Endothelial cell of umbilical vein (primary cell): ENCODE measurements around the gene CSNK1A1. TPM values are rescaled to one million over a fixed set of nuclear protein-coding genes. Genes with fewer than 3 reads are reported as not detected.

Experiments used
- BruUV-seq: library from RNA; stranded (reverse); fragments of 400-500 nt; replicated peaks from 2 replicates; lab custom pipeline; 2021; lab: Mats Ljungman, UMichigan
- CTCF ChIA-PET: fragments of 300-600, 350-600 bp; sonication (Branson Sonifier 250); formaldehyde crosslinking; loops from one replicate; lab custom pipeline; 2021; ENCODE audit warnings: antibody characterized with exemption, inconsistent platforms; lab: Charles Lee
- POLR2A ChIA-PET: fragments of 300-600, 350-600 bp; sonication (Branson Sonifier 250); formaldehyde crosslinking; loops from one replicate; lab custom pipeline; 2021; ENCODE audit warnings: antibody characterized with exemption, inconsistent platforms; lab: Charles Lee
- DNase-seq: peaks from one replicate; pipeline ENCODE4 v3.0.0-alpha.2; 2011; ENCODE audit warnings: low read depth, low spot score
- FAIRE-seq: peaks from 2 replicates; lab custom pipeline; 2011; peaks lifted over from hg19 to GRCh38; lab: Jason Lieb, UNC
- H2AFZ ChIP-seq: 2 replicates; pipeline ENCODE4 v1.6.0; 2012; ENCODE audit warnings: low read depth, low read length, control low read depth, inconsistent platforms
- H3K27ac ChIP-seq: 2 replicates; pipeline ENCODE4 v1.5.1; 2011; ENCODE audit warnings: low read depth, mild to moderate bottlenecking, control low read depth, low read length, moderate library complexity; ENCODE audit not compliant: insufficient read depth
- H3K27me3 ChIP-seq, 2 experiments: 2 replicates each; pipeline versions ENCODE4 v1.6.0 to v1.6.1; 2011; ENCODE audit warnings: low read length in 2 of 2, mixed read lengths in 1 of 2; ENCODE audit not compliant: control insufficient read depth in 2 of 2, insufficient read depth in 2 of 2
- H3K36me3 ChIP-seq, 2 experiments: 2 replicates in 1 of 2; 3 replicates in 1 of 2; pipeline ENCODE4 v1.5.1; 2011; ENCODE audit warnings: low read length in 2 of 2, mild to moderate bottlenecking in 1 of 2, moderate library complexity in 1 of 2; ENCODE audit not compliant: control insufficient read depth in 2 of 2, insufficient read depth in 2 of 2; ENCODE audit errors: extremely low read depth in 1 of 2
- H3K4me1 ChIP-seq: 3 replicates; pipeline ENCODE4 v1.5.1; 2011; ENCODE audit warnings: mild to moderate bottlenecking, low read length; ENCODE audit not compliant: control insufficient read depth, insufficient read depth; ENCODE audit errors: extremely low read depth
- H3K4me2 ChIP-seq: 2 replicates; pipeline ENCODE4 v1.6.1; 2011; ENCODE audit warnings: low read length, control low read depth, mixed read lengths; ENCODE audit not compliant: insufficient read depth
- H3K4me3 ChIP-seq, 3 experiments: fragments of 200-600 bp in 1 of 3; sonication (generic), shearing (Covaris generic) in 1 of 3; replicated peaks in 1 of 3; 2 replicates each; pipeline ENCODE4 v1.5.1; 2011 to 2016; ENCODE audit warnings: control low read depth in 3 of 3, low read length in 3 of 3, mild to moderate bottlenecking in 2 of 3, inconsistent platforms in 1 of 3, low read depth in 1 of 3, moderate library complexity in 1 of 3; ENCODE audit not compliant: insufficient read depth in 1 of 3
- H3K79me2 ChIP-seq: 2 replicates; pipeline ENCODE4 v1.6.0; 2012; ENCODE audit warnings: low read length, inconsistent platforms; ENCODE audit not compliant: control insufficient read depth, insufficient read depth
- H3K9ac ChIP-seq: replicated peaks from 2 replicates; pipeline ENCODE3; 2011; ENCODE audit warnings: low read length, control low read depth; ENCODE audit not compliant: insufficient read depth; ENCODE audit errors: extremely low read depth
- H3K9me1 ChIP-seq: replicated peaks from 3 replicates; pipeline ENCODE4 v1.6.0; 2011; ENCODE audit warnings: mild to moderate bottlenecking, low read length; ENCODE audit not compliant: control insufficient read depth, insufficient read depth; ENCODE audit errors: extremely low read depth
- H3K9me3 ChIP-seq: replicated peaks from 2 replicates; pipeline ENCODE4 v1.5.1; 2012; ENCODE audit warnings: low read length, inconsistent platforms; ENCODE audit not compliant: control insufficient read depth, insufficient read depth
- H4K20me1 ChIP-seq: replicated peaks from 2 replicates; pipeline ENCODE3; 2011; ENCODE audit warnings: mild to moderate bottlenecking, low read length; ENCODE audit not compliant: control insufficient read depth, insufficient read depth; ENCODE audit errors: extremely low read depth
- EZH2 ChIP-seq: IDR thresholded peaks from 2 replicates; pipeline ENCODE4 v1.6.1; 2012; ENCODE audit warnings: borderline replicate concordance, low read depth, mild to moderate bottlenecking, moderate library complexity, low read length, inconsistent platforms; ENCODE audit not compliant: severe bottlenecking
- FOS ChIP-seq: IDR thresholded peaks from 2 replicates; pipeline ENCODE4 v1.6.1; 2011; ENCODE audit warnings: mild to moderate bottlenecking, low read length, moderate library complexity, borderline replicate concordance; ENCODE audit not compliant: insufficient read depth
- GATA2 ChIP-seq: IDR thresholded peaks from 2 replicates; pipeline ENCODE4 v1.7.0; 2011; ENCODE audit warnings: low read depth, mild to moderate bottlenecking, moderate library complexity, mixed read lengths, low read length; ENCODE audit not compliant: insufficient read length, insufficient read depth
- JUN ChIP-seq: IDR thresholded peaks from 2 replicates; pipeline ENCODE4 v1.6.1; 2011; ENCODE audit warnings: borderline replicate concordance, low read depth; ENCODE audit not compliant: insufficient read length, insufficient read depth
- MYC ChIP-seq: IDR thresholded peaks from one replicate; pipeline ENCODE4 v1.6.1; 2011; ENCODE audit warnings: mild to moderate bottlenecking, low read depth, low read length
- POLR2A ChIP-seq: IDR thresholded peaks from 2 replicates; pipeline ENCODE4 v1.6.1; 2012; ENCODE audit warnings: low read depth, mild to moderate bottlenecking, control low read depth, low read length
- POLR2AphosphoS5 ChIP-seq: IDR thresholded peaks from 2 replicates; pipeline ENCODE4 v1.6.1; 2012; ENCODE audit warnings: low read depth, mild to moderate bottlenecking, control low read depth, low read length, moderate library complexity; ENCODE audit not compliant: insufficient read depth
- dilution Hi-C: fragments of 300-500 bp; cut with MboI; formaldehyde crosslinking; loops from one replicate; pipeline ENCODE4 v1.15.0; 2019; ENCODE audit warnings: low sequenced_read_pairs; ENCODE audit not compliant: extremely low pct_ligation_motif_present
- intact Hi-C: fragments of 100-400 bp; cut with micrococcal nuclease; formaldehyde crosslinking; loops from one replicate; pipeline ENCODE4 v1.10.0; 2022
- polyA plus RNA-seq, 4 experiments: library from polyadenylated mRNA; depleted of rRNA in 3 of 4; stranded (reverse) in 3 of 4; unstranded in 1 of 4; fragments of >200 nt; gene quantifications; 2 replicates each; pipeline versions ENCODE4 v1.2.1 to v1.2.3, GENCODE V29; 2011 to 2012; ENCODE audit warnings: missing spikeins in 1 of 4
- total RNA-seq: library from RNA; stranded (reverse); gene quantifications from 2 replicates; pipeline ENCODE4 v1.2.3, GENCODE V29; 2021
- TF ChIP-seq, protein P1 (sequence below): IDR thresholded peaks from 2 replicates; pipeline ENCODE4 v1.6.1; 2011; ENCODE audit not compliant: insufficient read depth, insufficient read length
- TF ChIP-seq, protein P2 (sequence below), 2 donors: IDR thresholded peaks; 1 replicate in 1 of 2; 2 replicates in 1 of 2; pipeline ENCODE4 v1.5.1; 2011; ENCODE audit warnings: low read length in 2 of 2, mild to moderate bottlenecking in 2 of 2, moderate library complexity in 2 of 2, control low read depth in 1 of 2, inconsistent platforms in 1 of 2, low read depth in 1 of 2; ENCODE audit not compliant: insufficient read depth in 1 of 2; ENCODE audit errors: extremely low read depth in 1 of 2

CSNK1A1 gene
- total and polyA plus RNA-seq, 2 donors (not counting 3 experiments of a cell fraction or from before 2014, with no cell fraction given) = 74.1 to 253 TPM

DNA sequence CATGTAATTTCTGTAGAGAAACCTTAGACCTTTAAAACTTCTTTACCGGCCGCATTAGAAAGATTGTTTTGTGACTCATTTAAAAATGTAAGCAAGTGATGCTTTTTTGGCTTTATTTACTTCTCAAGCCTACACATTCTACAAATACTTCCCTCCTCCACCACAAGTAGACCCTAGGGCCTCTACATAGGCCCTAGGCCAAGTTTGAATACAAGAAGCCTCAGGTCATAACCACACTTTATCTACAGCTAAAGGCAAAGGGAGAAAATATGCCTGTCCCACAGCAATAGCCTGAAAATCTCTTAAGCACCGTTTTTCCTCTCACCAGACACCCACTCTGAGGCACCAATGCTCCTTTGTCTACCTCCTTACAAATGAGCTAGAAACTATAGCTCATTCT, 53.9 kb downstream of the CSNK1A1 start:
- no peak overlapping the region for H3K9ac ChIP-seq
- no peak overlapping the region for H2AFZ ChIP-seq
- H3K4me1 ChIP-seq = no peaks in the 10 kb centered on the region
- H3K4me3 ChIP-seq = no peak overlapping the region
- ChIA-PET CTCF (interaction anchor here (0.8 to 1.1 kb wide), 4 partner anchors 22 to 55 kb away, joined by 3 to 4 read pairs (median 3); no protein-coding TSS in a partner anchor), POLR2A (no interaction called here)
- H3K27ac ChIP-seq = no peak overlapping the region
- H3K9me1 ChIP-seq = no peaks in the 10 kb centered on the region
- H3K27me3 ChIP-seq = no peaks in the 10 kb centered on the region
- no peaks in the 10 kb centered on the region for H3K9me3 ChIP-seq
- no peak overlapping the region for H3K4me2 ChIP-seq
- no peak for TF ChIP-seq FOS
- TF ChIP-seq, protein P1, sequence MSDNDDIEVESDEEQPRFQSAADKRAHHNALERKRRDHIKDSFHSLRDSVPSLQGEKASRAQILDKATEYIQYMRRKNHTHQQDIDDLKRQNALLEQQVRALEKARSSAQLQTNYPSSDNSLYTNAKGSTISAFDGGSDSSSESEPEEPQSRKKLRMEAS = no peak
- TF ChIP-seq JUN = no peak
- TF ChIP-seq EZH2 = no peak
- H3K36me3 ChIP-seq = peaks cover 16 to 27% of the 10 kb centered on the region in 2 experiments
- BruUV-seq = no TSS peak
- dilution Hi-C loops (no loop called here), intact Hi-C loops (no loop called here)
- H3K79me2 ChIP-seq = peaks cover 4% of the 10 kb centered on the region
- no peaks in the 10 kb centered on the region for H4K20me1 ChIP-seq
- DNase-seq (no peak), FAIRE-seq (no peak)

DNA sequence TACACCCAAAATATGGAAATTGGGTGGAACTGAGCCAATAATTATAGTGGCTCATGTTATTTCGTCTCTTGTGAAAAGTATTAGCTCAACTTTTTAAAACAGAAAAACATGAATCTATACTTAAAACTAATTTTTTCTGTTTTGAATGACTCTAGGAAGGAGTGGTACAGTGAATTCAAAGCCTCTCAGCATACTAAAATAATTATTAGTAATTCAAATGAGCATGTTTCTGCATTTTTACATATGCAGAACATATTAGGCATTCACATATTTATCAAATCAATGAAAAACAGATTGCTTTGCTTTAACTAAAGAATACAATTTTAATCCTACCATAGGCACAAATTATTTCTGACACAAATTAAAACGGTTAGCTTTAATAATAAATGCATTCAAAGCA, 54.3 kb downstream of the CSNK1A1 start:
- H3K9me3 ChIP-seq = no peaks in the 10 kb centered on the region
- H3K27ac ChIP-seq = no peak overlapping the region
- peaks cover 4% of the 10 kb centered on the region for H3K79me2 ChIP-seq
- H2AFZ ChIP-seq = no peak overlapping the region
- DNase-seq (no peak), FAIRE-seq (no peak)
- ChIA-PET CTCF (interaction anchor here (0.8 to 1.1 kb wide), 4 partner anchors 22 to 54 kb away, joined by 3 to 4 read pairs (median 3); no protein-coding TSS in a partner anchor), POLR2A (no interaction called here)
- intact Hi-C loops (no loop called here), dilution Hi-C loops (no loop called here)
- peaks cover 16 to 25% of the 10 kb centered on the region in 2 experiments for H3K36me3 ChIP-seq
- H3K9ac ChIP-seq = no peak overlapping the region
- TF ChIP-seq GATA2 = no peak
- no peak for TF ChIP-seq FOS
- no peak for TF ChIP-seq MYC
- no peak for TF ChIP-seq JUN
- TF ChIP-seq POLR2AphosphoS5 = no peak
- TF ChIP-seq POLR2A = no peak
- TF ChIP-seq EZH2 = no peak
- TF ChIP-seq, protein P2, sequence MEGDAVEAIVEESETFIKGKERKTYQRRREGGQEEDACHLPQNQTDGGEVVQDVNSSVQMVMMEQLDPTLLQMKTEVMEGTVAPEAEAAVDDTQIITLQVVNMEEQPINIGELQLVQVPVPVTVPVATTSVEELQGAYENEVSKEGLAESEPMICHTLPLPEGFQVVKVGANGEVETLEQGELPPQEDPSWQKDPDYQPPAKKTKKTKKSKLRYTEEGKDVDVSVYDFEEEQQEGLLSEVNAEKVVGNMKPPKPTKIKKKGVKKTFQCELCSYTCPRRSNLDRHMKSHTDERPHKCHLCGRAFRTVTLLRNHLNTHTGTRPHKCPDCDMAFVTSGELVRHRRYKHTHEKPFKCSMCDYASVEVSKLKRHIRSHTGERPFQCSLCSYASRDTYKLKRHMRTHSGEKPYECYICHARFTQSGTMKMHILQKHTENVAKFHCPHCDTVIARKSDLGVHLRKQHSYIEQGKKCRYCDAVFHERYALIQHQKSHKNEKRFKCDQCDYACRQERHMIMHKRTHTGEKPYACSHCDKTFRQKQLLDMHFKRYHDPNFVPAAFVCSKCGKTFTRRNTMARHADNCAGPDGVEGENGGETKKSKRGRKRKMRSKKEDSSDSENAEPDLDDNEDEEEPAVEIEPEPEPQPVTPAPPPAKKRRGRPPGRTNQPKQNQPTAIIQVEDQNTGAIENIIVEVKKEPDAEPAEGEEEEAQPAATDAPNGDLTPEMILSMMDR (IDR thresholded peaks at IDR 0.05; ENCODE audit: extremely low read depth in 1 of 2, insufficient read depth in 1 of 2, low read depth in 1 of 2, low read length in 2 of 2) = no peak
- TF ChIP-seq, protein P1 = no peak
- no peaks in the 10 kb centered on the region for H3K9me1 ChIP-seq
- no TSS peak for BruUV-seq
- H3K27me3 ChIP-seq = no peaks in the 10 kb centered on the region
- no peak overlapping the region for H3K4me3 ChIP-seq
- H3K4me1 ChIP-seq = no peaks in the 10 kb centered on the region
- H3K4me2 ChIP-seq = no peak overlapping the region
- H4K20me1 ChIP-seq = no peaks in the 10 kb centered on the region
